ENCODE measurements around the gene OPA3. TPM values are rescaled to one million over a fixed set of nuclear protein-coding genes. Genes with fewer than 3 reads are reported as not detected.
A peak's percentile ranks its signal among the peaks of the same experiment; 100 is the strongest.

The OPA3 gene
- total RNA-seq, 4 donors from 2014 or later = 5.7 to 14.9 (median 11.6) TPM

GRCh38 chr19:45531349-45531748 lies 53.3 kb downstream of the OPA3 start:
- no peak for ATAC-seq

DNA sequence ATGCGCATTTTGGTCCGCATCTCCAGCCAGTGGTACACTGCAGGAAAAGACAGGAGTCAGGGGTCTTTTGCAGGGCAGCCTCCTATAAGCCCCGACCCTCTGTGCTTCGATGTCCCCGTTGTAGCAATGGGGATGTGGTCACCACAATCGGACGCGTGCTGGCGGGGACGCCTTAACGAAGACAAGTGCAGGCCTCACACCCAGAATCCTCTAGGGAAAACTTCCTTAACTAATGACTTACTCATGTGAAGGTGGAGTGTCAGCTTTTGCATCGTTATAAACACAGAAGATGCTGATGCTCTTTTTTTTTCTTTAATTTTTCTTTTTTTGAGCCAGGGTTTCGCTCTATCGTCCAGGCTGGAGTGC lies 55.2 kb downstream of the OPA3 start:
- H3K27me3 ChIP-seq = peaks cover 11% of the 10 kb centered on the region
- ATAC-seq = no peak
- 22% methylated on average over 9 of the region's 14 CpGs; no CpG with 5 or more reads in 1 of the 2 donors for WGBS, 2 donors (ENCODE audit: low coverage in 1 of 2)
- H3K4me3 ChIP-seq = peak overlapping the region in 1 of 2 donors; percentile 46
- no peak overlapping the region for H3K27ac ChIP-seq
- peaks cover 0 to 50% (median 12%) of the 10 kb centered on the region in 3 donors for H3K4me1 ChIP-seq
- no peaks in the 10 kb centered on the region for H3K9me3 ChIP-seq
- no peak for TF ChIP-seq POLR2AphosphoS5 (IDR thresholded peaks at IDR 0.05)
- TF ChIP-seq, protein P1, sequence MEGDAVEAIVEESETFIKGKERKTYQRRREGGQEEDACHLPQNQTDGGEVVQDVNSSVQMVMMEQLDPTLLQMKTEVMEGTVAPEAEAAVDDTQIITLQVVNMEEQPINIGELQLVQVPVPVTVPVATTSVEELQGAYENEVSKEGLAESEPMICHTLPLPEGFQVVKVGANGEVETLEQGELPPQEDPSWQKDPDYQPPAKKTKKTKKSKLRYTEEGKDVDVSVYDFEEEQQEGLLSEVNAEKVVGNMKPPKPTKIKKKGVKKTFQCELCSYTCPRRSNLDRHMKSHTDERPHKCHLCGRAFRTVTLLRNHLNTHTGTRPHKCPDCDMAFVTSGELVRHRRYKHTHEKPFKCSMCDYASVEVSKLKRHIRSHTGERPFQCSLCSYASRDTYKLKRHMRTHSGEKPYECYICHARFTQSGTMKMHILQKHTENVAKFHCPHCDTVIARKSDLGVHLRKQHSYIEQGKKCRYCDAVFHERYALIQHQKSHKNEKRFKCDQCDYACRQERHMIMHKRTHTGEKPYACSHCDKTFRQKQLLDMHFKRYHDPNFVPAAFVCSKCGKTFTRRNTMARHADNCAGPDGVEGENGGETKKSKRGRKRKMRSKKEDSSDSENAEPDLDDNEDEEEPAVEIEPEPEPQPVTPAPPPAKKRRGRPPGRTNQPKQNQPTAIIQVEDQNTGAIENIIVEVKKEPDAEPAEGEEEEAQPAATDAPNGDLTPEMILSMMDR (IDR thresholded peaks at IDR 0.05) = no peak
- no peak for TF ChIP-seq EP300 (IDR thresholded peaks at IDR 0.05)
- no peak for TF ChIP-seq POLR2A (IDR thresholded peaks at IDR 0.05)
- H3K36me3 ChIP-seq = peaks cover 0 to 31% of the 10 kb centered on the region in 2 donors

More at GRCh38 chr19:45531349-45531748, 53.3 kb downstream of the OPA3 start:
- 88 to 100% methylated on average over 1 of the region's 1 CpG for WGBS, 2 donors (ENCODE audit: low coverage in 1 of 2)
- H3K27me3 ChIP-seq = peaks cover 11% of the 10 kb centered on the region
- TF ChIP-seq POLR2AphosphoS5 (IDR thresholded peaks at IDR 0.05) (no peak), EP300 (IDR thresholded peaks at IDR 0.05) (no peak), POLR2A (IDR thresholded peaks at IDR 0.05) (no peak)
- TF ChIP-seq, protein P1 (IDR thresholded peaks at IDR 0.05) = no peak
- H3K4me1 ChIP-seq = peaks cover 0 to 30% (median 12%) of the 10 kb centered on the region in 3 donors
- no peak overlapping the region for H3K27ac ChIP-seq
- no peak overlapping the region for H3K4me3 ChIP-seq
- no peaks in the 10 kb centered on the region for H3K9me3 ChIP-seq
- peaks cover 0 to 12% of the 10 kb centered on the region in 2 donors for H3K36me3 ChIP-seq

- peak overlapping the region in 2 of 4 donors; percentile 12 to 75 for H3K27ac ChIP-seq
- TF ChIP-seq POLR2A (IDR thresholded peaks at IDR 0.05) = no peak
- TF ChIP-seq, protein P1 (IDR thresholded peaks at IDR 0.05) = peak in 1 of 4 experiments; percentile 35
- TF ChIP-seq POLR2AphosphoS5 (IDR thresholded peaks at IDR 0.05) = peak; percentile 21
- H3K9me3 ChIP-seq = no peaks in the 10 kb centered on the region
- peaks cover 0 to 55% (median 12%) of the 10 kb centered on the region in 3 donors for H3K4me1 ChIP-seq
- peak overlapping the region in 1 of 2 donors; percentile 46 for H3K4me3 ChIP-seq
- WGBS, 2 donors (ENCODE audit: low coverage in 1 of 2) = 0 to 5% methylated on average over 2 to 5 of the region's 49 CpGs
- peaks cover 11% of the 10 kb centered on the region for H3K27me3 ChIP-seq
- peaks cover 0 to 37% of the 10 kb centered on the region in 2 donors for H3K36me3 ChIP-seq
- peak; percentile 14 for ATAC-seq
Observed at GRCh38 chr19:45528744-45529419, 55.7 kb downstream of the OPA3 start.

DNA sequence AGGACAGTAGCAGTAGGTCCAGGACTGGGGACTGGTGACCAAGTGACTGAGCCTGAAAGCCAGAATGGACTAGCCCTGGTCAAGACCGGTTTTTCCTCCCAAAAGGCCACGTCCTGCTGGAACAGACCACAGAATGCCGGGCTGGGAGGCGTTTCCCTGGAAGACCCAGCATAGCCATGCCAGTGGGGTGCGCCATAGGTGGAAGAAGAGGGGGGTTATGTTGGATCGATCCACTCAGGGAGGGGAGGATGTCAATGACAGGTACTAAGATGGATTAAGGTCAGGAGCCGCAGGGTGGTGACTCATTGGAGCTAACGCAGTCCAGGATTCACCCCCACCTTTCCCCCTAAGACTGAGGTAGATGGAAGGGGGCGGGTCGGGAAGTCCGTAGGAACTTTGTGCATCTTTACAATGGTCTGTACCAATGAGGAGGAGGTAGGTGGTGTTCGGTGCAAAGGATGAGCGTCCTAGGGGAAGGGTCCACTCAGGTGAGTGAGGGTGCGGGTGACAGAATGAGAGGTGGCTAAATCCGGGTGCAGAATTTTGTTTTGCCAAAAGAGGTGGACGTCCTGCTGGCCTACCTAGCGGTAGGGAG lies 56.4 kb downstream of the OPA3 start:
- H3K4me1 ChIP-seq = peaks cover 0 to 61% (median 12%) of the 10 kb centered on the region in 3 donors
- 12 to 23% methylated on average over 12 to 14 of the region's 17 CpGs for WGBS, 2 donors (ENCODE audit: low coverage in 1 of 2)
- peaks cover 0 to 40% of the 10 kb centered on the region in 2 donors for H3K36me3 ChIP-seq
- H3K4me3 ChIP-seq = peak overlapping the region in 1 of 2 donors; percentile 46
- H3K27ac ChIP-seq = peak overlapping the region in 3 of 4 donors; percentile 55 to 75 (median 60)
- no peak for ATAC-seq
- no peak for TF ChIP-seq POLR2A (IDR thresholded peaks at IDR 0.05)
- TF ChIP-seq POLR2AphosphoS5 (IDR thresholded peaks at IDR 0.05) = peak; percentile 36
- no peaks in the 10 kb centered on the region for H3K9me3 ChIP-seq
- H3K27me3 ChIP-seq = peaks cover 11% of the 10 kb centered on the region

GRCh38 chr19:45527731-45528130 lies 56.9 kb downstream of the OPA3 start:
- Histone ChIP-seq H3K36me3 (peaks cover 0 to 46% of the 10 kb centered on the region in 2 donors), H3K4me1 (peaks cover 0 to 65% (median 12%) of the 10 kb centered on the region in 3 donors), H3K4me3 (no peak overlapping the region), H3K27ac (peak overlapping the region in 3 of 4 donors; percentile 55 to 75 (median 60)), H3K9me3 (no peaks in the 10 kb centered on the region), H3K27me3 (peaks cover 11% of the 10 kb centered on the region)
- no peak for ATAC-seq
- WGBS, 2 donors (ENCODE audit: low coverage in 1 of 2) = 61 to 76% methylated on average over 5 to 14 of the region's 15 CpGs
- no peak for TF ChIP-seq POLR2A (IDR thresholded peaks at IDR 0.05)
- no peak for TF ChIP-seq EP300 (IDR thresholded peaks at IDR 0.05)
- TF ChIP-seq, protein P1 (IDR thresholded peaks at IDR 0.05) = no peak
- no peak for TF ChIP-seq POLR2AphosphoS5 (IDR thresholded peaks at IDR 0.05)
